ENCODE measurements around the gene NID1.

The NID1 gene

DNA sequence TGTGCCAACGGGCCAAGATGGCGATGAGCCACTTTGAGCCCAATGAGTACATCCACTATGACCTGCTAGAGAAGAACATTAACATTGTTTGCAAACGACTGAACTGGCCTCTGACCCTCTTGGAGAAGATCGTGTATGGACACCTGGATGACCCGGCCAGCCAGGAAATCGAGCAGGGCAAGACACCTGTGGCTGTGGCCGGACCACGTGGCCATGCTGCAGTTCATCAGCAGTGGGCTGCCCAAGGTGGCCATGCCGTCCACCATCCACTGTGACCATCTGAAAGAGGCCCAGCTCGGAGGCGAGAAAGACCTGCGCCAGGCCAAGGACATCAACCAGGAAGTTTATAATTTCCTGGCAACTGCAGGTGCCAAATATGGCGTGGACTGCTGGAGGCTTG lies 45.2 kb upstream of the NID1 start:
- no peak for TF ChIP-seq CTCF (IDR thresholded peaks at IDR 0.05; ENCODE audit: low read depth, low read length)
- H3K4me3 ChIP-seq (ENCODE audit: low read depth, low read length), result no peak overlapping the region

DNA sequence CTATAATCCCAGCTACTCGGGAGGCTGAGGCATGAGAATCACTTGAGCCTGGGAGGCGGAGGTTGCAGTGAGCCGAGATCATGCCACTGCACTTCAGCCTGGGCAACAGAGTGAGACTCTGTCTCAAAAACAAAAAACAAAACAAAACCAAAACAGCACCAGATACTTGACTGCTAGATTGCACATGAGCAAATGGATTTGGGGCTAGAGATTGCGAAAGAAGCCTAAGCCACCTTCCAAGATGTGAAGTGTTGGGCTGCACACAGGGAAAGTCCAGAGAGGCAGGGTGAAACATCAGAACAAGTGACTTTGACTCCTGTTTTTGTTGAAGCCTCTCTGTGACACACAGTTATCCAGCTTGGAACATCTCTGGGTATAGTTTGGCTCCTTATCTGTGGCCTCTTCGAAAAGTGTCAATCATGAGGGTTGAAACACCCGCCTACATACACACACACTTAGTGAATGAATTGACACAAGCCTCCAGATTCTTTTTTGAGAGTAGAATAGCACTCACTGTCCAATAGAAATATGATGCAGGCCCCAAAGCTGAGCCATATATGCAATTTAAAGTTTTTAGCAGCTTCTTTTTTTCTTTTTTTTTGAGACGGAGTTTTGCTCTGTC lies 43.2 kb upstream of the NID1 start:
- TF ChIP-seq CTCF (IDR thresholded peaks at IDR 0.05; ENCODE audit: low read depth, low read length), result 0 out of 2 replicates have a peak, but pooled peaks have one; percentile 3
- H3K4me3 ChIP-seq (ENCODE audit: low read depth, low read length), result no peak overlapping the region

DNA sequence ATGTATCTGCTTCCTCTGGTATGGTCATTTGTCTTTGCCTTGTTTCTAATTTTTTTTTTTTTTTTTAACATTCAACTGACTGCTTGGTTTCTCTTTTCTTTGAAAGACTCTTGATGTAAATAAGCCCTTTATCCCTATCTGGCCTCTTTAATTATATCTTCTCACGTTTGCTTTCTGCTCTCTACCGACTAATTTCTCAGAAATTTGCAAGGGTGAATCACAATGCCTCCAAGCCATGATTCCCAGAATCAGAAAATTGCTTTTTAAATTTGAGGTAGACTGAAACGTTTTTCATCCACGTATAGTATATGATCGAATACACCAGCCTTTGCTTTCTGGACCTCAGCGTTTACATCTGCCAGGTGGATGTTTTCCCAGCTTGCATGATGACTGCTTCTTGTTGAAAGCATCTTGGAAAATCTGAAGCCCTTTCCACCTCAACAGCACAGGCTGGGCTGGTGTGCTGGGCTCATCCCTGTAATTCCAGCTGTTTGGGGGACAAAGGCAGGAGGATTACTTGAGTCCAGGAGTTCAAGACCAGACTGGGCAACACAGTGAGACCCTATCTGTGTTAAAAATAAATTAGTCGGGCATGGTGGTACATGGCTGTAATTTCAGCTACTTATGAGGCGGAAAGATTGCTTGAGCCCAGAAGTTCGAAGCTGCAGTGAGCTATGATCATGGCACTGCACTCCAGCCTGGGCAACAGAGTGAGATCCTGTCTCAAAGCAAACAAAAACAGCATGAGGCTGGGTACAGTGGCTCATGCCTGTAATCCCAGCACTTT lies 42.4 kb upstream of the NID1 start:
- TF ChIP-seq CTCF (IDR thresholded peaks at IDR 0.05; ENCODE audit: low read depth, low read length), result no peak
- H3K4me3 ChIP-seq (ENCODE audit: low read depth, low read length), result no peak overlapping the region

DNA sequence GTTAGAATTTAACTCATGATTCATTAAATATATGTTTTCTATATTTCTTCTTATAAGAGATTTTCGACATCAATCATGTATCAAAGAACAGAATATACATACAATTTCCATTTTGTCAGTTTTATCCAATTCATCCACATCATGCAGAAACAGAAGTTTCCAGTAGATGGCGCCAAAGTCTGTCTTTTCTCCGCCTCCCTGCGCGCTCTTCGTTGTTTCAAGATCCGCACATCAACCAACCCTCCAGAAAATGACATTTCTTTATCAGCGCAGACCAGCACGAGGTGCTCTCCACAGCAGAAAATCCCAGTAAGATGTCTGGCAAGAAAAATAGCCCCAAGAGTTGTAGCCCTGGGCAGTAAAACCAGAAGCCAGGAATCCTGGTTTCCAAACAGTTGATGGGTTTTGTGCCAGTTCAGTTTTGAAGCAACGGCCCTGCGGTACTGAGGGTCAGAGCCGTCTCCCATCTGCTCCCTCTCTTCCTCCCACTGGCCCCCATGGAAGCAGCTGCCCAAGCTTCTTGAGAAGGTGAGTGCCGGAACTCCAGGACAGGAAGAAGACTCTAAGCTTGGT lies 38.8 kb upstream of the NID1 start:
- peak; percentile 61 for TF ChIP-seq CTCF (IDR thresholded peaks at IDR 0.05; ENCODE audit: low read depth, low read length)
- H3K4me3 ChIP-seq (ENCODE audit: low read depth, low read length), result no peak overlapping the region

DNA sequence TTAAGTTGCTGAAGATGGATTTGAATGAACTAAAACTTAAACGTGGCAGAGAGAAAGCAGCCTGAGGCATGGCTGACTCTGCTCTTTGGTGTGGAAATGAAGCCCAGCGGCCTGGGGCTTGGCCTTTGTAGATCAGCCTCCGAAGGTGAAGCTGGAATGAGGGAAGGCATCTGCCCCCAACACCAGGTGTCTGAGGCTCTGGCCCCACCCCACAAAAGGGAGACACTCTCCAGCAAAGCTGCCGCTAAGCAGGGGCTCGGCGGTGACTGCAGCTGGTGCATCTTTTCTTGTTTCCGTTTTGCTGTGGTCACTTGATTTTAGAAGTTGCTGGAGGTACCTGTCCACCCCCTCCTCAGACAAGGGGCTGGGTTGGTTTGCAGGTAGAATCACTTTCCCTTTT lies 38.2 kb upstream of the NID1 start:
- H3K4me3 ChIP-seq (ENCODE audit: low read depth, low read length), result no peak overlapping the region
- no peak for TF ChIP-seq CTCF (IDR thresholded peaks at IDR 0.05; ENCODE audit: low read depth, low read length)

- H3K4me3 ChIP-seq (ENCODE audit: low read depth, low read length), result no peak overlapping the region
- TF ChIP-seq CTCF (IDR thresholded peaks at IDR 0.05; ENCODE audit: low read depth, low read length), result no peak
Measured at GRCh38 chr1:236102611-236103010, 37.7 kb upstream of the NID1 start.

Measured in WI38 (cell line).